Peyer's patch (tissue), 4 donors: ENCODE measurements around the gene SPHK1. TPM values are rescaled to one million over a fixed set of nuclear protein-coding genes. Genes with fewer than 3 reads are reported as not detected.

Experiments
- DNase-seq, 3 donors: peaks; one replicate each; pipeline ENCODE4 v3.0.0-alpha.2; 2017 to 2019
- H3K27ac ChIP-seq, 4 donors: fragments of 200-600 bp; sonication (generic); one replicate each; pipeline ENCODE4 v1.5.1; 2016 to 2019
- H3K27me3 ChIP-seq, 2 donors: fragments of 200-600 bp; sonication (generic); one replicate each; pipeline ENCODE4 v1.5.1; 2019
- H3K36me3 ChIP-seq, 3 donors: fragments of 200-600 bp; sonication (generic); one replicate each; pipeline ENCODE4 v1.5.1; 2016 to 2019
- H3K4me1 ChIP-seq, 4 donors: fragments of 200-600 bp; sonication (generic); one replicate each; pipeline ENCODE4 v1.5.1; 2016 to 2019
- H3K4me3 ChIP-seq, 4 donors: fragments of 200-600 bp; sonication (generic); 1 replicate in 3 of 4; 2 replicates in 1 of 4; pipeline ENCODE4 v1.5.1; 2016 to 2019; ENCODE audit warnings: mild to moderate bottlenecking in 1 of 4
- H3K9me3 ChIP-seq, 4 donors: fragments of 200-600 bp; sonication (generic); one replicate each; pipeline ENCODE4 v1.5.1; 2016 to 2019; ENCODE audit warnings: mild to moderate bottlenecking in 1 of 4
- POLR2A ChIP-seq, 2 donors: fragments of 450-650 bp; IDR thresholded peaks; one replicate each; pipeline ENCODE4 v1.5.1; 2017; ENCODE audit warnings: antibody characterized with exemption in 2 of 2, mild to moderate bottlenecking in 2 of 2, moderate library complexity in 2 of 2
- total RNA-seq, 4 donors: library from RNA; depleted of rRNA; stranded (reverse); fragments of >200 nt; gene quantifications; one replicate each; pipeline ENCODE4 v1.1.0, GENCODE V29; 2016
- TF ChIP-seq, protein P1 (sequence below), 6 experiments: fragments of 450-650 bp in 4 of 6; fragments of 200-600 bp in 2 of 6; sonication (generic) in 1 of 6; IDR thresholded peaks; one replicate each; pipeline ENCODE4 v1.5.1; 2017 to 2019; ENCODE audit warnings: antibody characterized with exemption in 6 of 6, mild to moderate bottlenecking in 3 of 6, moderate library complexity in 1 of 6

SPHK1 gene
- total RNA-seq, 4 donors from 2014 or later, result 0.53 to 5.9 (median 3.8) TPM

DNA sequence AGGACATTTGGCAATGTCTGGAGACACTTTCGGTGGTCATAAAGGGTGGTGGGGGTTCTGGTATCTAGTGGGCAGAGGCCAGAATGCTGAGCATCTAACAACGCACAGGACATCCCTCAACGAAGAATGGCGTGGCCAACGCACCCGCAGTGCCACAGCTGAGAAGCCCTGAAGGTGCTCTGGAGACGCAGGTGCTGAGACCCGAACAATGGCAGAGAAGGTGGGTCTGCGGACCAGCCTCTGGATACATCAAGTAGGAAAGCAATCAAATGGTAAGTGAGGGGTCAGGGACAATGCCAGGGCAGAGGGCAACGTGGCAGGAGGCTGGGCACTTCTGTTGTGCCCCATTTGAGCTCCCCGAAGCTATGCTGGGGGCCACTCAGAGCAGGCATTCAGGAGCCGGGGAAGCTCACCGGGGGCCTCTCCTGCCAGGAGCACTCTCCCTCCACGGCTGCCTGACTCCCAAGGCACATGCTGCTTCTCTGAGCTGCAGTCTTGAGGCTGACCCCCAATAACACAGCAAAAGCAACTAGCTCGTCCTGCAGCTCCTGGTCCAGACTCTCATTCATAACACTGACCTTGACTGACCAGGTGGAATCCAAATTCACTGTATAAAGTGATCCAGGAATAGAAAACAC, 26.0 kb downstream of the SPHK1 start:
- H3K4me1 ChIP-seq, result peaks cover 0 to 10% (median 5%) of the 10 kb centered on the region in 4 donors
- H3K4me3 ChIP-seq, result no peak overlapping the region
- H3K9me3 ChIP-seq, result no peaks in the 10 kb centered on the region
- no peak overlapping the region for H3K27ac ChIP-seq
- peak in 1 of 3 donors; percentile 31 for DNase-seq
- no peak for TF ChIP-seq POLR2A (IDR thresholded peaks at IDR 0.05)
- TF ChIP-seq, protein P1, sequence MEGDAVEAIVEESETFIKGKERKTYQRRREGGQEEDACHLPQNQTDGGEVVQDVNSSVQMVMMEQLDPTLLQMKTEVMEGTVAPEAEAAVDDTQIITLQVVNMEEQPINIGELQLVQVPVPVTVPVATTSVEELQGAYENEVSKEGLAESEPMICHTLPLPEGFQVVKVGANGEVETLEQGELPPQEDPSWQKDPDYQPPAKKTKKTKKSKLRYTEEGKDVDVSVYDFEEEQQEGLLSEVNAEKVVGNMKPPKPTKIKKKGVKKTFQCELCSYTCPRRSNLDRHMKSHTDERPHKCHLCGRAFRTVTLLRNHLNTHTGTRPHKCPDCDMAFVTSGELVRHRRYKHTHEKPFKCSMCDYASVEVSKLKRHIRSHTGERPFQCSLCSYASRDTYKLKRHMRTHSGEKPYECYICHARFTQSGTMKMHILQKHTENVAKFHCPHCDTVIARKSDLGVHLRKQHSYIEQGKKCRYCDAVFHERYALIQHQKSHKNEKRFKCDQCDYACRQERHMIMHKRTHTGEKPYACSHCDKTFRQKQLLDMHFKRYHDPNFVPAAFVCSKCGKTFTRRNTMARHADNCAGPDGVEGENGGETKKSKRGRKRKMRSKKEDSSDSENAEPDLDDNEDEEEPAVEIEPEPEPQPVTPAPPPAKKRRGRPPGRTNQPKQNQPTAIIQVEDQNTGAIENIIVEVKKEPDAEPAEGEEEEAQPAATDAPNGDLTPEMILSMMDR (IDR thresholded peaks at IDR 0.05), result no peak
- H3K36me3 ChIP-seq, result no peaks in the 10 kb centered on the region
- no peaks in the 10 kb centered on the region for H3K27me3 ChIP-seq

DNA sequence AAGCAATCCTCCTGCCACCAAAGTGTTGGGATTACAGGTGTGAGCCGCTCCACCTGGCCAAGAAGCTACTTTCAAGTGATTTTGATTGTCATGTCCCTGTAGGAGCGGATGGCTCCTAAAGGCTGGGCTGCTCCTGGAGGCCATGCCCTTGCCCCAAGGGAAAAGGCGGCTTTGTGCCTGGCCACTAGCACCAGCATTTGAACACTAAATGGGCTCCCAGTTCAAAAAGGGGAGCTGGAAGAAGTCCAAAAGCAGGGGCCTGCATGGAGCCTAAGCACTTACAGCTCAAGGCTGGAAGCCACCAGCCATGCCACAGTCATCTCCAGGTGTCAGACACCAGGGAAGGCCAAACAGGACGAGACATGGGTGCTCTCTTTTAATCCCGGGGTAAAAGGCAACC, 26.8 kb downstream of the SPHK1 start:
- no peaks in the 10 kb centered on the region for H3K9me3 ChIP-seq
- H3K27ac ChIP-seq, result no peak overlapping the region
- H3K36me3 ChIP-seq, result no peaks in the 10 kb centered on the region
- peak in 1 of 3 donors; percentile 27 for DNase-seq
- TF ChIP-seq POLR2A (IDR thresholded peaks at IDR 0.05), result no peak
- peaks cover 0 to 2% (median under 1%) of the 10 kb centered on the region in 4 donors for H3K4me1 ChIP-seq
- H3K27me3 ChIP-seq, result no peaks in the 10 kb centered on the region
- no peak overlapping the region for H3K4me3 ChIP-seq

DNA sequence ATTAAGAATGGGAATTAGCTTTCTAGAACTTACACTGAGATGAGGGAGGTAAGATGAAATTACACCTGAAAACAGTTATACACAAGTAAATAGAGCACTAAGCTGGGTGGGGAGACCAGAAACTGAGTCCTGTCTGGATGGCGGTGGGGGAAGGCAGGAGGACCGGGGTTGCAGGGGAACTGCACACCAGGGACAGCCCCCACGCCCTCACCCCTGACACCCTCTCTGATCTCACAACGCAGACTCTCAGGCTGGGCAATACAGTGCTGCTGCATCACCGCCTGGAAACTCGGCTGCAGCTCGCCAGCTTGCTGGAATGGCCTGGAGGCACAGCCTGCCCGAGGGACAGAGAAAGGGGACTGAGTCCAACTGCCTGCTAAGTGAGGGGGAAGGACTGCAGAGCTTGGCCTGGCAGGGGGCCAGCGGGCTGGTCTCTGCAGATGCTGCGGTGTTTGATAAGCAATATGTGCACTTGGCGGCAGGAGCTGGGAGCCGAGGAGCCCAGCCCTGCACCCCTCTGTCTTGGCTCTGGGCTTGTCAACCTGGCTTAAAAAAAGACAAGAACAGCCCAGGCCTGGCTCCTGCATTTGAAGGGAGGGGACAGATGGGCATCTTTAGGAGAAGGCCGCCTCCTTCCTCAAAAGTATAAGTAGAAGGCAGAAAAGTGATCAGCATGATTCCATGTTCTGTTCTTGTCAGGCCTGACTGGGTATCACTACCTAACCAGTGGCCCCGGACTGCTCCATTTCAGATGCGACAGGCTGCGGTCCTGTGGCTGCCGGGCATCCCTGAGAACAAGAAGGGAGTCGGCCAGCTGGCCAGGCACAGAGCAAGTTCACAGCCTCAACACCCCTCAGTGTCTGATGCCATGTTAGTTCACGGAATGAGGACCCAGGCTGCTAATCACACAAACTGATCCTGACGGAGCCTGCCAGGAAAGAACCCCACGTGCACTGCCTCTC, 30.2 kb downstream of the SPHK1 start:
- Histone ChIP-seq H3K9me3 (no peaks in the 10 kb centered on the region), H3K4me1 (no peaks in the 10 kb centered on the region), H3K27me3 (no peaks in the 10 kb centered on the region), H3K36me3 (no peaks in the 10 kb centered on the region), H3K27ac (no peak overlapping the region), H3K4me3 (no peak overlapping the region)
- peak in 1 of 3 donors; percentile 29 for DNase-seq
- TF ChIP-seq POLR2A (IDR thresholded peaks at IDR 0.05), result no peak
- TF ChIP-seq, protein P1 (IDR thresholded peaks at IDR 0.05), result no peak

DNA sequence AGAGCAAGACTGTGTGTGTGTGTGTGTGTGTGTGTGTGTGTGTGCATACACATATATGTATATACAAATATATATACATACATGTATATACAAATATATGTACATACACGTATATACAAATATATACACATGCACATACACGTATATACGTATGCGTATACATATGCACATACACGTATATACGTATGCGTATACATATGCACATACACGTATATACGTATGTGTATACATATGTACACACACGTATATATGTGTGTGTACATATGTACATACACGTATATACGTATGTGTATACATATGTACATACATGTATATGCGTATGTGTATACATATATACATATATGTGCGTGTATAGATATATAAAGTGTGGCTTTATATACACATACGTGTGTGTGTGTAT, 31.4 kb downstream of the SPHK1 start:
- Histone ChIP-seq H3K36me3 (no peaks in the 10 kb centered on the region), H3K27ac (no peak overlapping the region), H3K27me3 (no peaks in the 10 kb centered on the region), H3K4me3 (no peak overlapping the region), H3K4me1 (peaks cover 0 to 6% (median 2%) of the 10 kb centered on the region in 4 donors), H3K9me3 (no peaks in the 10 kb centered on the region)
- no peak for DNase-seq
- no peak for TF ChIP-seq POLR2A (IDR thresholded peaks at IDR 0.05)
- TF ChIP-seq, protein P1 (IDR thresholded peaks at IDR 0.05), result no peak

DNA sequence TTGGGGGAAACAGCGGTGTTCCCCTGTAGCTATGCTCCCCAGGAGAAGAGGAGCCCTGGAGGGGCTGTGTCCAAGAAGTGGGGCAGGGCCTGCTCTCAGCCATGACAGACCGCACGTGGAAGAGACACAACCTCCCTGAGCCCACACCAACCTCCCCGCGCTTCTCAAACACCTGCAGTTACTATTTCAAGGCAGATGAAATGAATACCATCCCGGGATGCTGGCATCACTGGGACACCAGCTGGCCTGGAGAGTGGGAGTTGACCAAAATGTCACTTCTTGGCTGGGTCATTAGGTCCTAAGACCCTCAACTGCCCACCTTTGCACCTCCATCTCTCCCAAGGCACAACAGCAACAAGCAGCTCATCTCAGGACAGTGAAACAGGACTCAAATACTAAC, 32.0 kb downstream of the SPHK1 start:
- Histone ChIP-seq H3K36me3 (no peaks in the 10 kb centered on the region), H3K27ac (no peak overlapping the region), H3K4me3 (no peak overlapping the region), H3K9me3 (no peaks in the 10 kb centered on the region), H3K27me3 (no peaks in the 10 kb centered on the region), H3K4me1 (peaks cover 0 to 6% (median 2%) of the 10 kb centered on the region in 4 donors)
- TF ChIP-seq, protein P1 (IDR thresholded peaks at IDR 0.05), result no peak
- TF ChIP-seq POLR2A (IDR thresholded peaks at IDR 0.05), result no peak
- no peak for DNase-seq

DNA sequence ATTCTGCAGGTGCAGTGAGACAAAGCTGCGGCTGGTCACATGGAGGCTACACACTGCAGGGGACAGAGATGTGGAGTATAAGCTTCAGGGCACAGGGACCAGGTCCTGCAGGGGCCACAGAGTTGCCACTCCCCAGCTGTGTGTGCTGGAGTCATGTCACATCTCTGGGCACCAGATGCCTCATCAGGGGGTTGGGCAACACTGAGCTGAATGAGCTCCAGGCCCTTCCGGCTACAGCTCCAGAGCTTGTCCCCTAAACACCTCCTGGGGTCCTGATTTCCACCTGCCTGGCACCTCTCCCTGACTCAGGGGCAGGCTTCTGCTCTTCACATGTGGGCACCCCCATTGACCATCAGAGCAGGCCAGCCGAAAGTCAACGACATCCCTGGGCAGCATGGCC, 32.5 kb downstream of the SPHK1 start:
- DNase-seq, result no peak
- TF ChIP-seq, protein P1 (IDR thresholded peaks at IDR 0.05), result no peak
- no peak for TF ChIP-seq POLR2A (IDR thresholded peaks at IDR 0.05)
- Histone ChIP-seq H3K9me3 (no peaks in the 10 kb centered on the region), H3K4me1 (peaks cover 0 to 6% (median 2%) of the 10 kb centered on the region in 4 donors), H3K4me3 (no peak overlapping the region), H3K27ac (no peak overlapping the region), H3K27me3 (no peaks in the 10 kb centered on the region), H3K36me3 (no peaks in the 10 kb centered on the region)
